ENCODE measurements around the gene PTPA. TPM values are rescaled to one million over a fixed set of nuclear protein-coding genes. Genes with fewer than 3 reads are reported as not detected.
"Not testable (repeated sequence)": the region's sequence is repeated elsewhere in the genome, so short reads cannot be mapped to it uniquely, and the experiment has no call there.

Gene PTPA
- total RNA-seq, 1 experiment from 2014 or later, result 79.7 TPM

- not testable (repeated sequence) for H3K4me1 ChIP-seq, DNase-seq, H3K27ac ChIP-seq, H3K36me3 ChIP-seq, H3K4me3 ChIP-seq, H3K27me3 ChIP-seq
- peaks cover 11% of the 10 kb centered on the region for H3K9me3 ChIP-seq (replicated peaks)
Observed at GRCh38 chr9:129189971-129190370, 78.8 kb downstream of the PTPA start.

- Histone ChIP-seq H3K27me3 (no peaks in the 10 kb centered on the region), H3K36me3 (no peaks in the 10 kb centered on the region), H3K27ac (no peak overlapping the region), H3K9me3 (replicated peaks) (peaks cover 11% of the 10 kb centered on the region), H3K4me1 (no peaks in the 10 kb centered on the region), H3K4me3 (no peak overlapping the region)
- no peak for DNase-seq
Observed at GRCh38 chr9:129191234-129191633, 80.0 kb downstream of the PTPA start.

- Histone ChIP-seq H3K27me3 (no peaks in the 10 kb centered on the region), H3K9me3 (replicated peaks) (peaks cover 6% of the 10 kb centered on the region), H3K27ac (no peak overlapping the region), H3K36me3 (no peaks in the 10 kb centered on the region), H3K4me1 (no peaks in the 10 kb centered on the region), H3K4me3 (no peak overlapping the region)
- DNase-seq, result no peak
Observed at GRCh38 chr9:129193655-129194054, 82.4 kb downstream of the PTPA start.

DNA sequence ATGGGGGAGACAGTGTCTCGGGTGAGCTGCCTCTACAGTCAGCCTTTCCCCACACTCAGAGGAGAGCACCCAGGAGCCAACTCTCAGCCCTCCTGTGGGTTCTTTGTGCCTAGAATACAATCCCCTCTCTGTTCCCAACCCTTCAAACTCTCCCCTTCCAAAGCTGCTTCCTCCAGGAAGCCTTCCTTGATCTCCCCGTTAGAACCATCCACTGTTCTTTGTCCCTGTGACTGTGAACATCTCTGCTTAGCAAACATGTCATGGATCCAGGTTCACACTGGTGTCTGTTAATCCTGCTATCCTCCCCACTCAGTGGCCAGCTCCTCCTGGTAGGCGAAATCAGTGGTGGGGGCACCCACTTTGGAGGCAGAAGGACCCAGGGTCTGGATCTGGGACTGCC, 83.0 kb downstream of the PTPA start:
- no peak overlapping the region for H3K4me3 ChIP-seq
- no peak for DNase-seq
- no peaks in the 10 kb centered on the region for H3K27me3 ChIP-seq
- no peaks in the 10 kb centered on the region for H3K4me1 ChIP-seq
- peaks cover 6% of the 10 kb centered on the region for H3K9me3 ChIP-seq (replicated peaks)
- no peaks in the 10 kb centered on the region for H3K36me3 ChIP-seq
- no peak overlapping the region for H3K27ac ChIP-seq

- peaks cover 6% of the 10 kb centered on the region for H3K9me3 ChIP-seq (replicated peaks)
- H3K27me3 ChIP-seq, result no peaks in the 10 kb centered on the region
- H3K27ac ChIP-seq, result no peak overlapping the region
- H3K4me3 ChIP-seq, result no peak overlapping the region
- no peaks in the 10 kb centered on the region for H3K4me1 ChIP-seq
- no peaks in the 10 kb centered on the region for H3K36me3 ChIP-seq
- no peak for DNase-seq
Observed at GRCh38 chr9:129195606-129196005, 84.4 kb downstream of the PTPA start.

DNA sequence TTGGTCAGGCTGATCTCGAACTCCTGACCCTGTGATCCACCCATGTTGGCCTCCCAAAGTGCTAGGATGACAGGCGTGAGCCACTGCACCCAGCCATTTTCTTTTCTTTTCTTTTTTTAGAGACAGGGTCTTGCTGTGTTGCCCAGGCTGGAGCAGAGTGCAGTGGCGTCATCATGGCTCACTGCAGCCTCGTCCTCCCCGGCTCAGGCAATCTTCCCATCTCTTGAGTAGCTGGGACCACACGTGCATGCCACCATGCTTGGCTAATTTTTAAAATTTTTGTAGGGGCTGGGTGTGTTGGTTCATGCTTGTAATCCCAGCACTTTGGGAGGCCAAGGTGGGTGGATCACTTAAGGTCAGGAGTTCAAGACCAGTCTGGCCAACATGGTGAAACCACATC, 85.8 kb downstream of the PTPA start:
- DNase-seq; H3K9me3 ChIP-seq (replicated peaks); H3K4me3 ChIP-seq; H3K4me1 ChIP-seq; H3K36me3 ChIP-seq; H3K27ac ChIP-seq; H3K27me3 ChIP-seq: not testable (repeated sequence)

GRCh38 chr9:129197978-129198318, 86.7 kb downstream of the PTPA start:
- Histone ChIP-seq H3K27me3 (no peaks in the 10 kb centered on the region), H3K27ac (no peak overlapping the region), H3K4me3 (no peak overlapping the region), H3K36me3 (no peaks in the 10 kb centered on the region), H3K4me1 (no peaks in the 10 kb centered on the region), H3K9me3 (replicated peaks) (no peaks in the 10 kb centered on the region)
- no peak for DNase-seq

Other genes with a start within 250 kb of the PTPA start
- gene KYAT1, start 229.5 kb upstream of the PTPA start, total RNA-seq (2014; rRNA removed; shearing (Covaris generic)), result 8.4 and 9.4 TPM in 2 replicates
- gene LRRC8A, start 229.3 kb upstream of the PTPA start, total RNA-seq (2014; rRNA removed; shearing (Covaris generic)), result 50.8 and 54.2 TPM in 2 replicates
- 20.7 and 23.2 TPM in 2 replicates for gene PHYHD1, start 190.4 kb upstream of the PTPA start, total RNA-seq (2014; rRNA removed; shearing (Covaris generic))
- 21.9 and 24.9 TPM in 2 replicates for gene DOLK, start 163.8 kb upstream of the PTPA start, total RNA-seq (2014; rRNA removed; shearing (Covaris generic))
- 132 and 136 TPM in 2 replicates for gene NUP188, start 163.7 kb upstream of the PTPA start, total RNA-seq (2014; rRNA removed; shearing (Covaris generic))
- 21.1 and 26.7 TPM in 2 replicates for gene SH3GLB2, start 83.1 kb upstream of the PTPA start, total RNA-seq (2014; rRNA removed; shearing (Covaris generic))
- gene MIGA2, start 74.8 kb upstream of the PTPA start, total RNA-seq (2014; rRNA removed; shearing (Covaris generic)), result 28.9 and 32.5 TPM in 2 replicates
- 39.0 and 42.7 TPM in 2 replicates for gene DOLPP1, start 30.3 kb upstream of the PTPA start, total RNA-seq (2014; rRNA removed; shearing (Covaris generic))
- 13.9 and 15.2 TPM in 2 replicates for gene CRAT, start 622 bp upstream of the PTPA start, total RNA-seq (2014; rRNA removed; shearing (Covaris generic))
- gene IER5L, start 66.8 kb downstream of the PTPA start, total RNA-seq (2014; rRNA removed; shearing (Covaris generic)), result 2.8 and 3.1 TPM in 2 replicates

Data from SJCRH30 (cell line).